ENCODE results near the gene POLR1G. TPM values are rescaled to one million over a fixed set of nuclear protein-coding genes. Genes with fewer than 3 reads are reported as not detected.
A peak's percentile ranks its signal among the peaks of the same experiment; 100 is the strongest.

Gene POLR1G
- total RNA-seq, 2 experiments from 2014 or later, result 10.8 to 16.3 TPM

DNA sequence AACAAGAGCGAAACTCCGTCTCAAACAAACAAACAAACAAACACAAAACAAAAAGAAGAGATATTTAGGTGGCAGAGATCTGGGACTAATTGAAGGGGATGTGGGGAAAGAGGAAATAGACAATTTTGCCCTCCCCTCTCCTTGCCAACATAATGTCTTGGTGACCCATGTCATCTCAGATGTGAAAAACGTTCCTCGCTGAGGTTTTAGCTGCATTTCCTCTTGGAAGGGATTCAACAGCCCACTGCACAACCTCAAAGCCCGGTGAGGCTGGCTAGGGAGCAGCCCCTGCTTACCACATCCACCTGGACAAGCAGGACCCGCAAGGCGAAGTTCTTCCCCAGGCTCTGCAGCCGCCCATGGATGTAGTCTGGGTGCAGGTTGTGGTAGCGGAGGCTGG lies 12.4 kb downstream of the POLR1G start:
- peak overlapping the region; percentile 79 for H3K27ac ChIP-seq (ENCODE audit: low read depth, low read length, poor library complexity, severe bottlenecking)
- peaks cover 54% of the 10 kb centered on the region for H3K36me3 ChIP-seq (ENCODE audit: insufficient read depth, low read length)
- no TSS peak for BruUV-seq (replicated peaks)
- H3K9me2 ChIP-seq (ENCODE audit: insufficient read depth, low read length), result no peaks in the 10 kb centered on the region
- H4K20me1 ChIP-seq (ENCODE audit: insufficient read depth, low read length), result no peaks in the 10 kb centered on the region
- H3K4me1 ChIP-seq (ENCODE audit: insufficient read depth, low read length, poor library complexity, severe bottlenecking), result peaks cover 45% of the 10 kb centered on the region
- POLR2A ChIA-PET, result no interaction called here
- TF ChIP-seq, protein P1, sequence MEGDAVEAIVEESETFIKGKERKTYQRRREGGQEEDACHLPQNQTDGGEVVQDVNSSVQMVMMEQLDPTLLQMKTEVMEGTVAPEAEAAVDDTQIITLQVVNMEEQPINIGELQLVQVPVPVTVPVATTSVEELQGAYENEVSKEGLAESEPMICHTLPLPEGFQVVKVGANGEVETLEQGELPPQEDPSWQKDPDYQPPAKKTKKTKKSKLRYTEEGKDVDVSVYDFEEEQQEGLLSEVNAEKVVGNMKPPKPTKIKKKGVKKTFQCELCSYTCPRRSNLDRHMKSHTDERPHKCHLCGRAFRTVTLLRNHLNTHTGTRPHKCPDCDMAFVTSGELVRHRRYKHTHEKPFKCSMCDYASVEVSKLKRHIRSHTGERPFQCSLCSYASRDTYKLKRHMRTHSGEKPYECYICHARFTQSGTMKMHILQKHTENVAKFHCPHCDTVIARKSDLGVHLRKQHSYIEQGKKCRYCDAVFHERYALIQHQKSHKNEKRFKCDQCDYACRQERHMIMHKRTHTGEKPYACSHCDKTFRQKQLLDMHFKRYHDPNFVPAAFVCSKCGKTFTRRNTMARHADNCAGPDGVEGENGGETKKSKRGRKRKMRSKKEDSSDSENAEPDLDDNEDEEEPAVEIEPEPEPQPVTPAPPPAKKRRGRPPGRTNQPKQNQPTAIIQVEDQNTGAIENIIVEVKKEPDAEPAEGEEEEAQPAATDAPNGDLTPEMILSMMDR (conservative IDR thresholded peaks at IDR 0.05; ENCODE audit: low read length), result no peak
- no peak for TF ChIP-seq EZH2phosphoT487 (IDR thresholded peaks at IDR 0.05; ENCODE audit: borderline replicate concordance, low read depth, low read length)
- no peaks in the 10 kb centered on the region for H3K9me3 ChIP-seq (ENCODE audit: low read length)
- intact Hi-C loops (cut with micrococcal nuclease; ENCODE audit: unreplicated experiment), result loop anchor here (1.0 kb wide), 1 partner anchor 13 kb away; the partner anchor contains the start of gene POLR1G
- peak; percentile 21 for DNase-seq (ENCODE audit: low spot score)
- peak overlapping the region; percentile 81 for H3K4me2 ChIP-seq (ENCODE audit: low read length)
- peak overlapping the region; percentile 57 for H3K4me3 ChIP-seq (ENCODE audit: low read depth, low read length, poor library complexity, severe bottlenecking)
- H2AFZ ChIP-seq (ENCODE audit: low read length), result no peak overlapping the region; the same call in 1 of the 2 replicates
- H3K79me2 ChIP-seq (ENCODE audit: insufficient read depth, low read depth, low read length), result peaks cover 11% of the 10 kb centered on the region; the same call in 1 of the 2 replicates
- CTCF ChIA-PET (ENCODE audit: unreplicated experiment), result no interaction called here

DNA sequence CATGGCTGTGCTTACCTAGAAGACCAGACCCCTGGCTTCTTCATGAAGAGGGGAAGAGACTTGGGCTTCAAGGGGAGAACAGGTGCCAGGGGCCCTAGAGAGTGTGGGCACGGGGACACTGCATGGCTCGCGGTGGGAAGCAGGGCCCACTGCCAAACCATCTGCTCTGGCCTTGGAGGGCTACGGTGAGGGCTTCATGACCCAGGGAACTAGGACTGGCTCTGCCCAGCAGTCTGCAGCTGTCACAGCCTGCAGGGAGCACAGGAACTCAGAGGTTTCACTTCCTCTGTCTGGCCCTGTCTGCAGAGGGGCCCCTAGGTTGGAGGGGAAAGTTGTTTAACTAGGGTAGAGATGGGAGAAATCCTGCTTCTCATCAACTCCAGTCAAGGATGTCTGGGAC lies 13.0 kb downstream of the POLR1G start:
- Histone ChIP-seq H3K4me2 (ENCODE audit: low read length) (peak overlapping the region; percentile 81), H3K36me3 (ENCODE audit: insufficient read depth, low read length) (peaks cover 48% of the 10 kb centered on the region), H3K79me2 (ENCODE audit: insufficient read depth, low read depth, low read length) (peaks cover 11% of the 10 kb centered on the region; the same call in 1 of the 2 replicates), H3K4me3 (ENCODE audit: low read depth, low read length, poor library complexity, severe bottlenecking) (peak overlapping the region; percentile 57), H3K27ac (ENCODE audit: low read depth, low read length, poor library complexity, severe bottlenecking) (peak overlapping the region; percentile 79), H2AFZ (ENCODE audit: low read length) (no peak overlapping the region; the same call in 1 of the 2 replicates), H3K4me1 (ENCODE audit: insufficient read depth, low read length, poor library complexity, severe bottlenecking) (peaks cover 51% of the 10 kb centered on the region), H4K20me1 (ENCODE audit: insufficient read depth, low read length) (no peaks in the 10 kb centered on the region), H3K9me2 (ENCODE audit: insufficient read depth, low read length) (no peaks in the 10 kb centered on the region), H3K9me3 (ENCODE audit: low read length) (no peaks in the 10 kb centered on the region)
- POLR2A ChIA-PET, result no interaction called here
- TF ChIP-seq, protein P1 (conservative IDR thresholded peaks at IDR 0.05; ENCODE audit: low read length), result no peak
- TF ChIP-seq EZH2phosphoT487 (IDR thresholded peaks at IDR 0.05; ENCODE audit: borderline replicate concordance, low read depth, low read length), result no peak
- intact Hi-C loops (cut with micrococcal nuclease; ENCODE audit: unreplicated experiment), result loop anchor here (1.0 kb wide), 1 partner anchor 13 kb away; the partner anchor contains the start of gene POLR1G
- DNase-seq (ENCODE audit: low spot score), result peak; percentile 89
- BruUV-seq (replicated peaks), result no TSS peak
- CTCF ChIA-PET (ENCODE audit: unreplicated experiment), result no interaction called here

DNA sequence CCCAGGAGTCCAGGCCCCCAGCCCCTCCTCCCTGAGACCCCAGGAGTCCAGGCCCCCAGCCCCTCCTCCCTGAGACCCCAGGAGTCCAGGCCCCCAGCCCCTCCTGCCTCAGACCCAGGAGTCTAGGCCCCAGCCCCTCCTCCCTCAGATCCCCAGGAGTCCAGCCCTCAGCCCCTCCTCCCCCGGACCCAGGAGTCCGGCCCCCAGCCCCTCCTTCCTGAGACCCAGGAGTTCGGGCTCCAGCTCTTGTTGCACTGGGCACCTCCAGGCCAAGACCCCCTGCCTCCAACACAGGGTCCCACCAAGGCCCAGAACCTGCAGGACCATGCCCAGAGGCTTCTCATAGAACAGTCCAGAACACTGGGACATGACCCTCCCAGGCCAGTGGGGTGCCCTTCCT lies 13.5 kb downstream of the POLR1G start:
- Histone ChIP-seq H3K36me3 (ENCODE audit: insufficient read depth, low read length) (peaks cover 43% of the 10 kb centered on the region), H2AFZ (ENCODE audit: low read length) (no peak overlapping the region), H3K27ac (ENCODE audit: low read depth, low read length, poor library complexity, severe bottlenecking) (peak overlapping the region; percentile 79), H3K4me2 (ENCODE audit: low read length) (peak overlapping the region; percentile 81), H3K9me2 (ENCODE audit: insufficient read depth, low read length) (no peaks in the 10 kb centered on the region), H3K4me3 (ENCODE audit: low read depth, low read length, poor library complexity, severe bottlenecking) (peak overlapping the region; percentile 57), H4K20me1 (ENCODE audit: insufficient read depth, low read length) (no peaks in the 10 kb centered on the region), H3K79me2 (ENCODE audit: insufficient read depth, low read depth, low read length) (peaks cover 11% of the 10 kb centered on the region; the same call in 1 of the 2 replicates), H3K4me1 (ENCODE audit: insufficient read depth, low read length, poor library complexity, severe bottlenecking) (peaks cover 56% of the 10 kb centered on the region), H3K9me3 (ENCODE audit: low read length) (no peaks in the 10 kb centered on the region)
- intact Hi-C loops (cut with micrococcal nuclease; ENCODE audit: unreplicated experiment), result loop anchor here (1.0 to 10.0 kb wide), 2 partner anchors 14 to 225 kb away; partner anchors contain the start of gene POLR1G
- no peak for TF ChIP-seq EZH2phosphoT487 (IDR thresholded peaks at IDR 0.05; ENCODE audit: borderline replicate concordance, low read depth, low read length)
- TF ChIP-seq, protein P1 (conservative IDR thresholded peaks at IDR 0.05; ENCODE audit: low read length), result no peak
- DNase-seq (ENCODE audit: low spot score), result no peak
- no TSS peak for BruUV-seq (replicated peaks)
- ChIA-PET CTCF (ENCODE audit: unreplicated experiment) (interaction anchor here (0.6 kb wide), 1 partner anchor 11 kb away, joined by 3 read pairs; no protein-coding TSS in a partner anchor), POLR2A (no interaction called here)

All from OCI-LY7 (cell line).